B cell (primary cell): Measurements from ENCODE around the gene NUP98.

Experiments used
- EZH2 ChIP-seq: IDR thresholded peaks from 2 replicates; pipeline ENCODE4 v1.6.1; 2012; ENCODE audit warnings: borderline replicate concordance, low read depth, mild to moderate bottlenecking, moderate library complexity, low read length; ENCODE audit not compliant: insufficient read depth, poor library complexity, severe bottlenecking
- TF ChIP-seq, protein P1 (sequence below): fragments of 200-600 bp; IDR thresholded peaks from one replicate; pipeline ENCODE4 v1.8.0; 2022; ENCODE audit warnings: antibody characterized with exemption, mild to moderate bottlenecking

DNA sequence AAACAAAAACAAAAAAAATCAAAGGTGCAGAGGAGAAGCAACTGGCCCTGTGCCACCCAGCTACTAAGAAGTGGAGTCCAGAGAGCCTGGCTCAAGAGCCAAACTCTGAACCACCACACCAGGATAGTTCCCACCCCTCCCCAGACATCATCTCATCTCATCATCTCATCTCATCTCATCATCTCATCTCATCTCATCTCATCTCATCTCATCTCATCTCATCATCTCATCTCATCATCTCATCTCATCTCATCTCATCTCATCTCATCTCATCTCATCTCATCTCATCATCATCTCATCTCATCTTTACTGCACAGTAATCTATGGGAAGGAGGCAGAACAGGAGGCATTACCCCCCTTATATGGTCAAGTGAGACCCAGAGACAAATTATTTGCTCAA is 134.5 kb downstream of the NUP98 start:
- TF ChIP-seq, protein P1, sequence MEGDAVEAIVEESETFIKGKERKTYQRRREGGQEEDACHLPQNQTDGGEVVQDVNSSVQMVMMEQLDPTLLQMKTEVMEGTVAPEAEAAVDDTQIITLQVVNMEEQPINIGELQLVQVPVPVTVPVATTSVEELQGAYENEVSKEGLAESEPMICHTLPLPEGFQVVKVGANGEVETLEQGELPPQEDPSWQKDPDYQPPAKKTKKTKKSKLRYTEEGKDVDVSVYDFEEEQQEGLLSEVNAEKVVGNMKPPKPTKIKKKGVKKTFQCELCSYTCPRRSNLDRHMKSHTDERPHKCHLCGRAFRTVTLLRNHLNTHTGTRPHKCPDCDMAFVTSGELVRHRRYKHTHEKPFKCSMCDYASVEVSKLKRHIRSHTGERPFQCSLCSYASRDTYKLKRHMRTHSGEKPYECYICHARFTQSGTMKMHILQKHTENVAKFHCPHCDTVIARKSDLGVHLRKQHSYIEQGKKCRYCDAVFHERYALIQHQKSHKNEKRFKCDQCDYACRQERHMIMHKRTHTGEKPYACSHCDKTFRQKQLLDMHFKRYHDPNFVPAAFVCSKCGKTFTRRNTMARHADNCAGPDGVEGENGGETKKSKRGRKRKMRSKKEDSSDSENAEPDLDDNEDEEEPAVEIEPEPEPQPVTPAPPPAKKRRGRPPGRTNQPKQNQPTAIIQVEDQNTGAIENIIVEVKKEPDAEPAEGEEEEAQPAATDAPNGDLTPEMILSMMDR = no peak
- TF ChIP-seq EZH2 = no peak
